Lung (tissue), 12 donors: Measurements from ENCODE around the gene B4GALT4. TPM values are rescaled to one million over a fixed set of nuclear protein-coding genes. Genes with fewer than 3 reads are reported as not detected.
A peak's percentile ranks its signal among the peaks of the same experiment; 100 is the strongest.

ENCODE experiments used
- ATAC-seq: fragments of 200-7000 bp; cut with Tn5 transposase; one replicate; pipeline ENCODE4 v1.9.1; 2020; ENCODE audit warnings: moderate number of reproducible peaks; ENCODE audit not compliant: insufficient read depth, low FRiP score
- DNase-seq, 3 donors: peaks; one replicate each; pipeline ENCODE4 v3.0.0-alpha.2; 2013 to 2017
- H3K27ac ChIP-seq, 2 donors: one replicate each; pipeline ENCODE4 v1.5.1; 2013; ENCODE audit warnings: mild to moderate bottlenecking in 2 of 2, moderate library complexity in 2 of 2, control low read depth in 1 of 2, inconsistent platforms in 1 of 2, low read depth in 1 of 2, low read length in 1 of 2
- H3K27me3 ChIP-seq, 3 donors: one replicate each; pipeline ENCODE4 v1.5.1; 2013; ENCODE audit warnings: low read length in 2 of 3; ENCODE audit not compliant: control insufficient read depth in 3 of 3, insufficient read depth in 3 of 3
- H3K36me3 ChIP-seq, 4 donors: one replicate each; pipeline ENCODE4 v1.5.1; 2013; ENCODE audit warnings: low read length in 4 of 4, mild to moderate bottlenecking in 1 of 4, moderate library complexity in 1 of 4; ENCODE audit not compliant: control insufficient read depth in 4 of 4, insufficient read depth in 4 of 4
- H3K4me1 ChIP-seq, 5 donors: one replicate each; pipeline ENCODE4 v1.5.1; 2013; ENCODE audit warnings: low read length in 5 of 5, mild to moderate bottlenecking in 2 of 5, moderate library complexity in 1 of 5; ENCODE audit not compliant: control insufficient read depth in 5 of 5, insufficient read depth in 5 of 5
- H3K4me3 ChIP-seq: one replicate; pipeline ENCODE4 v1.5.1; 2013; ENCODE audit warnings: mild to moderate bottlenecking, control low read depth, moderate library complexity
- H3K9ac ChIP-seq, 2 donors: one replicate each; pipeline ENCODE4 v1.5.1; 2013; ENCODE audit warnings: low read length in 2 of 2, control low read depth in 1 of 2; ENCODE audit not compliant: insufficient read depth in 1 of 2
- H3K9me3 ChIP-seq, 4 donors: one replicate each; pipeline ENCODE4 v1.5.1; 2013; ENCODE audit warnings: low read length in 3 of 4, mild to moderate bottlenecking in 1 of 4, moderate library complexity in 1 of 4; ENCODE audit not compliant: control insufficient read depth in 4 of 4, insufficient read depth in 3 of 4
- CTCF ChIP-seq: IDR thresholded peaks from 2 replicates; pipeline ENCODE4 v1.5.1; 2012; ENCODE audit warnings: mild to moderate bottlenecking; ENCODE audit errors: control extremely low read depth, extremely low read depth
- WGBS, 2 donors: extraction: QIAGEN DNeasy Blood & Tissue Kit; methylation state at CpG; one replicate each; pipeline ENCODE4 v1.1.7; 2013; 5-methylcytosine and 5-hydroxymethylcytosine counted together
- polyA plus RNA-seq, 2 donors: library from polyadenylated mRNA; stranded (reverse); fragments of 200-250 nt; gene quantifications; one replicate each; pipeline ENCODE4 v1.2.1, GENCODE V29; 2013
- total RNA-seq, 2 donors: library from RNA; depleted of rRNA in 1 of 2; stranded (reverse); fragments of >200 nt in 1 of 2; gene quantifications; one replicate each; pipeline ENCODE4 v1.2.1, GENCODE V29; 2014 to 2021
- donor health status: control.
- donor health status: control.
- donor health status: Bipolar disorder and iron deficiency.
- donor health status: healthy.
- donor health status: DM: yes; HTN: yes; CAD: no.

Gene B4GALT4
- total and polyA plus RNA-seq, 4 donors: 7.5 to 23.2 (median 15.8) TPM

GRCh38 chr3:119220198-119220597 is 20.5 kb downstream of the B4GALT4 start:
- WGBS, 2 donors: 93 to 96% methylated on average over 7 of the region's 7 CpGs

GRCh38 chr3:119219069-119219468 is 21.6 kb downstream of the B4GALT4 start:
- H3K27ac ChIP-seq: no peak overlapping the region

More at GRCh38 chr3:119220198-119220597, 20.5 kb downstream of the B4GALT4 start:
- Histone ChIP-seq H3K27me3 (no peaks in the 10 kb centered on the region), H3K9me3 (no peaks in the 10 kb centered on the region), H3K4me3 (no peak overlapping the region), H3K36me3 (peaks cover 22 to 39% (median 29%) of the 10 kb centered on the region in 4 donors), H3K4me1 (peaks cover 0 to 16% (median 0%) of the 10 kb centered on the region in 5 donors), H3K9ac (no peak overlapping the region), H3K27ac (no peak overlapping the region)
- ATAC-seq (no peak), DNase-seq (no peak)
- no peak for TF ChIP-seq CTCF

GRCh38 chr3:119211803-119212202 is 28.9 kb downstream of the B4GALT4 start:
- Histone ChIP-seq H3K9me3 (no peaks in the 10 kb centered on the region), H3K27me3 (no peaks in the 10 kb centered on the region), H3K27ac (no peak overlapping the region), H3K9ac (no peak overlapping the region), H3K4me3 (no peak overlapping the region), H3K4me1 (peaks cover 0 to 4% (median under 1%) of the 10 kb centered on the region in 5 donors), H3K36me3 (peaks cover 17 to 26% (median 21%) of the 10 kb centered on the region in 4 donors)
- ATAC-seq: no peak
- no peak for DNase-seq
- TF ChIP-seq CTCF: no peak
- WGBS, 2 donors: 85 to 91% methylated on average over 6 of the region's 6 CpGs

More at GRCh38 chr3:119219069-119219468, 21.6 kb downstream of the B4GALT4 start:
- no peaks in the 10 kb centered on the region for H3K9me3 ChIP-seq
- WGBS, 2 donors: 82 to 83% methylated on average over 4 of the region's 4 CpGs
- no peak for DNase-seq
- no peak overlapping the region for H3K4me3 ChIP-seq
- no peak for ATAC-seq
- H3K27me3 ChIP-seq: no peaks in the 10 kb centered on the region
- H3K9ac ChIP-seq: no peak overlapping the region
- no peak for TF ChIP-seq CTCF
- H3K4me1 ChIP-seq: peaks cover 0 to 16% (median 0%) of the 10 kb centered on the region in 5 donors
- H3K36me3 ChIP-seq: peaks cover 22 to 39% (median 36%) of the 10 kb centered on the region in 4 donors

GRCh38 chr3:119211193-119211592 is 29.5 kb downstream of the B4GALT4 start:
- H3K4me3 ChIP-seq: no peak overlapping the region
- no peak for TF ChIP-seq CTCF
- H3K27ac ChIP-seq: no peak overlapping the region
- H3K4me1 ChIP-seq: peaks cover 0 to 6% (median 4%) of the 10 kb centered on the region in 5 donors
- WGBS, 2 donors: 34 to 50% methylated on average over 4 of the region's 4 CpGs
- peaks cover 17 to 26% (median 20%) of the 10 kb centered on the region in 4 donors for H3K36me3 ChIP-seq
- H3K9ac ChIP-seq: no peak overlapping the region
- no peaks in the 10 kb centered on the region for H3K9me3 ChIP-seq
- DNase-seq (peak in 2 of 3 donors; percentile 17 to 59), ATAC-seq (no peak)
- no peaks in the 10 kb centered on the region for H3K27me3 ChIP-seq
